H54 (cell line): ENCODE data around the gene ADGRA1.

ENCODE experiments used
- DNase-seq: peaks from one replicate; pipeline ENCODE4 v3.0.0; 2011; ENCODE audit warnings: low spot score, mixed read lengths; ENCODE audit not compliant: insufficient read length
- FAIRE-seq: peaks from 3 replicates; lab custom pipeline; 2011; peaks lifted over from hg19 to GRCh38; lab: Jason Lieb, UNC
- POLR2A ChIP-seq: IDR thresholded peaks from 2 replicates; pipeline ENCODE4 v1.6.1; 2011; ENCODE audit warnings: low read depth, mild to moderate bottlenecking, low read length

ADGRA1 gene

GRCh38 chr10:133061296-133062038 is 26.3 kb upstream of the ADGRA1 start:
- TF ChIP-seq POLR2A = no peak
- FAIRE-seq (no peak), DNase-seq (no peak)

GRCh38 chr10:133062085-133062484 is 25.6 kb upstream of the ADGRA1 start:
- FAIRE-seq (no peak), DNase-seq (no peak)

DNA sequence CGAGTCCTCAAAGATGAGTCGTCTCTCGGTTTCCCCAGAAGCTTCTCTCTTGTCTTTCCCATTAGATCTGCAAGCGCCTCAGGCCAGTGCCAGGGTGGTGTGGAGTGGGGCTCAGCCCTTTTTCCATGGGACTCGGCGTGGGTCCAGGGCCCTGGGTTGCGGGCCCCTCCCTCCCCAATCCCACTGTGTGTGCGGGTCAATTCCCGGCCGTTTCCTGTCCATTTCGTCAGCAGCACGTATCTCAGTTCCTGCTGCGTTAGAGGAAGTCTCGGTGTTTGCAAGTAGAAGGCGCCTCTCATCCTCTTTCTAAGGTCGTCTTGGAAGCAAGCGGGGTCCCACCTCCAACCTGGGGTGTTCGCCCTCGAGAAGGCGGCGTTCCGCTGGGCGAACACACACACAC is 25.1 kb upstream of the ADGRA1 start:
- no peak for FAIRE-seq
- no peak for DNase-seq
- TF ChIP-seq POLR2A = no peak

More at GRCh38 chr10:133062085-133062484, 25.6 kb upstream of the ADGRA1 start:
- TF ChIP-seq POLR2A = no peak

GRCh38 chr10:133067149-133068105 is 20.3 kb upstream of the ADGRA1 start:
- no peak for DNase-seq
- TF ChIP-seq POLR2A = no peak
- no peak for FAIRE-seq

DNA sequence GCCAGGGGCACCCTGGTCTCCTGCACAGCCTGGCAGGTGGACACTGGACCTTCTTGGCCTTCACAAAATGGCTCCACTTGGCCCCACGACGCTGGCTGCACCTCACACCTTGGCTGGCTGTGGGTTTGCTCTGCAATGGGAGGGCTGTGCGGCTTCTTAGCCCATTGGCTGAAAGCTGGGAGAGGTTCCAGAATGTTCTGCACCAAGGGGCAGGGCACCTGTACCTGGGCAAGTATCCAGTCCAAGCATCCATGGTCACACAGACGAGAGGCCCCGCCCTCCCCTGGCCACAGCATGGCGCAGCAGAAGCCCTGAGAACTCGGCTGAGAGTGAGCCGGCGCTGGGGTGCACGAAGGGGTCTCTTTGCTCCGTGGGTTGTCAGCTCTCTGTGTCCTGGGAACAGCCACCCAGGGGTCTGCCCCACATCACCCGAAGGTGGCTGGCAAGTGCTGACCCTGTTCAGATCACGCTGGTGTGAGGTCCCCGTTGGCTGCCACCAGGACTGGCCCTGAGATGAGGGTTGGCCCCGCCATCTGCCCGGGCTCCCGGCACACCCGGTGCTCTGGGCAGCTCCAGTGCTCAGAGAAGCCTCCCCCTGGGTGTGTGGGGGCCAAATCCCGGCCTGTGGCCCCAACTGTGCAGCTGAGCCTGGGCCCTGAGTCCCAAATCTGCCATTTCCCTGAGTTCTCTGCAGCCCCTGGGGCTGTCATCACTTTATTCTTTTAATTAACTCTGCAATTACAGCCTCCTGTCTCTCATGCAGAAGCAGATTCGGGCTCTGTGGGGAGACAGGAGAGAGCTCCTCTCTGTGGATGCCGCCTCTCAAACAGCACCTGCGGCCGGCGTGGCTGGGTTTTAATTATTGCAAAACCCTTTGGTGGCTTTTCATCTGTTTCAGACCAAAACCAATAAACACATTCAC is 19.4 kb upstream of the ADGRA1 start:
- no peak for FAIRE-seq
- DNase-seq = no peak
- TF ChIP-seq POLR2A = no peak

DNA sequence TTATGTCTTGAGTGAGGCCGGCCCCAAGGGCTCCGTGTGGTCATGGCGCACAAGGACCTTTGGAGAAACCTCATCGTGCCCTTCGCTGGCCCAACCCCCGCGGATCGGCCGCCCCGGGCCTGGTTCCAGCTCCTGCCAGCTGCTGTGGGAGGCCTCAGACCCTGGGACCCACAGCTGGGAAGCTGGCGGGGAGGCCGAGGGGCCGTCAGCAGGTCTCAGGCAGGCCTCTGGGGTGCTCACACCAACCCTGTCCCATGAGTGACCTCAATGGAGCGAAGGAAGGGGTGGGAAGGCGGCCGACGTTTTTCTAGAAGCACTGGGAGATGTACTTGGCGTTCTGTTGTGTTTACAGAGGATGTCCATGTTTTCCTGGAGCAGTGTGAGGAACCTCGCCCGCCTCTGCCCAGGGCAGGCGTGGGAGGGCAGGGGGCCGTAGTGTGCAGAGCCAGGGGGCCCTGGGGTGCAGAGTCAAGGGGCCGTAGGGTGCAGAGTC is 18.6 kb upstream of the ADGRA1 start:
- FAIRE-seq = no peak

DNA sequence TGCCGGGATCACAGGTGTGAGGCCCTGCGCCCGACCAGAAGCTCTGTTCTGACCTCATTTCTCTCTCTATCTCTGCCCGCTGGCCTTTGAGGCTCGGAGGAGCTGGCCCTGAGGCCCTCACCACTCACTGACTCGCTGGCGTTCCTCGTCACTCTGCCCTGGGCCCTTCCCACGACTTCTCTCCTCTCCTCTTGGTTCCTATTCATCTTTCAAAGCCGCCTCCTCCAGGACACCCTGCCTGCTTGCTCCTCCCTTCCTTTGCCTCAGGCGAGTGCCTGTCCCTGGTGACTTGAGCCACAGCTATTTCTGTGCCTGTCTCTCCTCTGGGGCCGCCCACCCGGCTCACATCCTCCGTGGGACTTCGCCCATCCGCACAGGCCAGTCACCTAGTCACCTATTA is 17.3 kb upstream of the ADGRA1 start:
- FAIRE-seq (no peak), DNase-seq (no peak)
- TF ChIP-seq POLR2A = no peak

More for the DNA sequence above, 18.6 kb upstream of the ADGRA1 start:
- TF ChIP-seq POLR2A = no peak
- DNase-seq = no peak

DNA sequence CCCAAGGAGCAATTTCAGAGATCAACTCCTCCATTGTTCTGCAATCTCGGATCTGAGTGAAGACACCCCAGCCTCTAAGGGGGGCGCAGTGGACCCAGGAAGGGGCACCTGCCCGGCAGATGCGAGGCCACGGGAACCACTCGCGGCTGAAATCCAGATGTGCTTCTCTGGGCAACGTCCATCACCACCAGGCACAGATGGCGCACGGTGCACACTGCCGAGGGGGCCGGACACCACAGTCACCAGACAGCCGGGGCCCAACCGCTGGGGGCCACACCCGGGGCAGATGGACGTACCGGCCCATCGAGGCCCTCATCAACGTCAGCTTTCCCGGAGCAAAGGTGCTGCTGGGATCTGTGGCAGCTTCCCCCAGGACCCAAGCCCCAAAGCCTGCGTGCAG is 16.9 kb upstream of the ADGRA1 start:
- FAIRE-seq (no peak), DNase-seq (no peak)
- TF ChIP-seq POLR2A = no peak

DNA sequence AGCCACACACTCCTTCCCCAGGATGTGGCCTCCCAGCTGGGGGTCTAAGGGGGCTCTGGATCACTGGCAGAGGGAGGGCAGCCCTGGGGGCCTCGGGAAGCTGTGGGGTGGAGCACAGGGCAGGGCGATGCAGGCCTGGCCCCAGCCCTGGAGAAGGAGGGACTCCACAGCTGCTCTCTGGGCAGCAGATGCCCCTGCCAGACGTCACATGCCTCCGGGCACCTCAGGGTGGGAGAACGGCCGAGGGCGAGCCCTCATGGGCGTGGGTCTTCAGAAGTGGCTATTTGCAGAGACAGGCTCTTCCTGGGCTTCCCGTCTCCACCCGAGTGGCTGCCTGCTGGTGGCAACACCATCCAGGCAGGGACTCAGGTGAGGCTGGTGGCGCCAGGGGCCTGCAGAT is 16.0 kb upstream of the ADGRA1 start:
- FAIRE-seq (no peak), DNase-seq (no peak)
- TF ChIP-seq POLR2A = no peak

GRCh38 chr10:133072196-133072595 is 15.5 kb upstream of the ADGRA1 start:
- TF ChIP-seq POLR2A = no peak
- FAIRE-seq = no peak
- no peak for DNase-seq

DNA sequence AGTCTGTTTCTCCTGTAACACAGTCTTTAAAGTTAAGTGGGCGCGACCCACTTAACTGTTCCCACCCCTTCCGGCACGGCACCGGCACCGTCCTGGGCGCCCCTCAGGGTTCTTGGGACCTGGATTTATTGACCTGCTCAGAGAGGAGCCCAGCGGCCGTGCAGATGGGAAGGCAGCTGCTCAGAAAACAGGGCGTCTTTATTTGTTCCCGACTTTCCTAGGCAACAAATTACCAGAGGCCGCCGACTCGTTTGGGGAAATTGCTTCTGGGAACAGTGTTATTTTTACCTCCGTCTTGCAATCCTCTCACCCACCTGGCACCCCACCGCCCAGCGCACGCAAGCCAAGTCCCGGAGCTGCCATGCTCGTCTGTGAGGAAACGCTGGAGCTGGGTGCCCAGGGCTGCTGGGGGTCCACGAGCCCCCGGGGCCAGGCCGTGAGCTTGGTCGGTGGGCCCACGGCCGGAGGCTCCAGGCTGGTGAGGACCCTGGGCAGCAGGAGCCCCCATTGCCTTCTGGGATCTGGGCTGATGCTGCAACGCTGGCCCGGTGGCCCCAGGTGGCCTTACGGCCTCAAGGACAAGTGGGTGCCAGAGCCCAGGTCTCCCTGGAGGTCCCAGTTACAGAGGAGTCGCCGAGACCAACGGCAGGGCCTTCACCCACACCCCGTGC is 14.9 kb upstream of the ADGRA1 start:
- DNase-seq = no peak
- no peak for TF ChIP-seq POLR2A
- no peak for FAIRE-seq

- TF ChIP-seq POLR2A = no peak
- FAIRE-seq = no peak
- DNase-seq = no peak
These were observed 12.2 kb upstream of the ADGRA1 start for GRCh38 chr10:133075346-133076137.
